OCI-LY7 (cell line): ENCODE results near the gene AKR7A3. TPM values are rescaled to one million over a fixed set of nuclear protein-coding genes. Genes with fewer than 3 reads are reported as not detected.

Source experiments
- BruUV-seq: library from RNA; stranded (reverse); fragments of 400-500 nt; replicated peaks from 2 replicates; lab custom pipeline; 2021; lab: Mats Ljungman, UMichigan
- CTCF ChIA-PET: fragments of 300-600 bp; sonication (Branson Sonifier 250); formaldehyde crosslinking; loops from one replicate; lab custom pipeline; 2022; ENCODE audit warnings: antibody characterized with exemption; ENCODE audit not compliant: unreplicated experiment; lab: Charles Lee
- POLR2A ChIA-PET: fragments of 300-600 bp; sonication (Branson Sonifier 250); formaldehyde crosslinking; loops from one replicate; lab custom pipeline; 2022; ENCODE audit warnings: antibody characterized with exemption; lab: Charles Lee
- DNase-seq: peaks from one replicate; pipeline ENCODE4 v3.0.0-alpha.2; 2015; ENCODE audit warnings: low spot score
- H2AFZ ChIP-seq: fragments of 200-600 bp; sonication (generic), shearing (Covaris generic); 2 replicates; pipeline ENCODE4 v1.6.1; 2014; ENCODE audit warnings: mild to moderate bottlenecking, antibody characterized with exemption, low read length, moderate library complexity
- H3K27ac ChIP-seq: fragments of 200-600 bp; sonication (generic); 2 replicates; pipeline ENCODE4 v1.5.1; 2014; ENCODE audit warnings: mixed run types, low read depth, mild to moderate bottlenecking, moderate library complexity, low read length, inconsistent platforms; ENCODE audit not compliant: poor library complexity, severe bottlenecking
- H3K36me3 ChIP-seq: fragments of 200-600 bp; sonication (generic); 2 replicates; pipeline ENCODE4 v1.6.1; 2014; ENCODE audit warnings: mild to moderate bottlenecking, antibody characterized with exemption, low read length, moderate library complexity, mixed read lengths; ENCODE audit not compliant: insufficient read depth
- H3K4me1 ChIP-seq: fragments of 200-600 bp; sonication (generic); 2 replicates; pipeline ENCODE4 v1.5.1; 2014; ENCODE audit warnings: mild to moderate bottlenecking, low read length; ENCODE audit not compliant: insufficient read depth, poor library complexity, severe bottlenecking
- H3K4me2 ChIP-seq: fragments of 200-600 bp; sonication (generic); 2 replicates; pipeline ENCODE4 v1.6.1; 2014; ENCODE audit warnings: mild to moderate bottlenecking, low read length
- H3K4me3 ChIP-seq: fragments of 200-600 bp; sonication (generic); 2 replicates; pipeline ENCODE4 v1.5.1; 2014; ENCODE audit warnings: mild to moderate bottlenecking, low read depth, low read length; ENCODE audit not compliant: poor library complexity, severe bottlenecking
- H3K79me2 ChIP-seq: fragments of 200-600 bp; sonication (generic); 2 replicates; pipeline ENCODE4 v1.6.1; 2016; ENCODE audit warnings: low read depth, mild to moderate bottlenecking, low read length, moderate library complexity, mixed read lengths; ENCODE audit not compliant: insufficient read depth
- H3K9me2 ChIP-seq: fragments of 200-600 bp; sonication (generic); 2 replicates; pipeline ENCODE4 v1.6.1; 2016; ENCODE audit warnings: mild to moderate bottlenecking, low read length, mixed read lengths; ENCODE audit not compliant: insufficient read depth
- H3K9me3 ChIP-seq: fragments of 200-600 bp; sonication (generic); 2 replicates; pipeline ENCODE4 v1.6.1; 2014; ENCODE audit warnings: mild to moderate bottlenecking, mixed run types, low read length, mixed read lengths
- H4K20me1 ChIP-seq: fragments of 200-600 bp; sonication (generic); 2 replicates; pipeline ENCODE4 v1.6.1; 2014; ENCODE audit warnings: mild to moderate bottlenecking, antibody characterized with exemption, low read length, moderate library complexity, mixed read lengths; ENCODE audit not compliant: insufficient read depth
- CTCF ChIP-seq: fragments of 200-600 bp; sonication (generic); conservative IDR thresholded peaks from 2 replicates; pipeline ENCODE4 v1.5.1; 2014; ENCODE audit warnings: mild to moderate bottlenecking, antibody characterized with exemption, low read length, moderate library complexity, mixed read lengths
- EZH2phosphoT487 ChIP-seq: fragments of 200-600 bp; sonication (generic); IDR thresholded peaks from 2 replicates; pipeline ENCODE4 v1.6.1; 2018; ENCODE audit warnings: low read depth, borderline replicate concordance, mild to moderate bottlenecking, mixed run types, antibody characterized with exemption, low read length, moderate library complexity, mixed read lengths
- intact Hi-C: fragments of 100-400 bp; cut with micrococcal nuclease; formaldehyde crosslinking; loops from one replicate; pipeline ENCODE4 v1.10.0; 2022; ENCODE audit not compliant: unreplicated experiment
- total RNA-seq, 2 experiments: library from RNA; depleted of rRNA in 1 of 2; stranded (reverse); fragments of >200 nt in 1 of 2; shearing (Covaris generic) in 1 of 2; gene quantifications; 2 replicates each; pipeline ENCODE4 v1.2.3, GENCODE V29; 2014 to 2022

The AKR7A3 gene
- total RNA-seq, 2 experiments from 2014 or later: 1.2 to 2.6 TPM

GRCh38 chr1:19327301-19327700 lies 38.7 kb upstream of the AKR7A3 start:
- Histone ChIP-seq H3K9me3 (no peaks in the 10 kb centered on the region), H3K36me3 (peaks cover 14% of the 10 kb centered on the region), H3K79me2 (no peaks in the 10 kb centered on the region), H3K27ac (no peak overlapping the region), H3K4me3 (no peak overlapping the region), H3K4me1 (no peaks in the 10 kb centered on the region), H3K4me2 (no peak overlapping the region), H3K9me2 (no peaks in the 10 kb centered on the region), H4K20me1 (no peaks in the 10 kb centered on the region), H2AFZ (no peak overlapping the region)
- intact Hi-C loops: no loop called here
- ChIA-PET CTCF (no interaction called here), POLR2A (no interaction called here)
- TF ChIP-seq EZH2phosphoT487 (no peak), CTCF (no peak)
- DNase-seq: no peak
- BruUV-seq: no TSS peak

- BruUV-seq: no TSS peak
- no peaks in the 10 kb centered on the region for H4K20me1 ChIP-seq
- H2AFZ ChIP-seq: no peak overlapping the region
- H3K27ac ChIP-seq: no peak overlapping the region
- CTCF ChIA-PET: no interaction called here
- POLR2A ChIA-PET: no interaction called here
- peaks cover 14% of the 10 kb centered on the region for H3K36me3 ChIP-seq
- H3K79me2 ChIP-seq: no peaks in the 10 kb centered on the region
- H3K9me3 ChIP-seq: no peaks in the 10 kb centered on the region
- intact Hi-C loops: no loop called here
- H3K9me2 ChIP-seq: no peaks in the 10 kb centered on the region
- no peaks in the 10 kb centered on the region for H3K4me1 ChIP-seq
- H3K4me2 ChIP-seq: no peak overlapping the region
- DNase-seq: no peak
- no peak for TF ChIP-seq CTCF
- TF ChIP-seq EZH2phosphoT487: no peak
- H3K4me3 ChIP-seq: no peak overlapping the region
These were observed 38.1 kb upstream of the AKR7A3 start for GRCh38 chr1:19326748-19327065.

DNA sequence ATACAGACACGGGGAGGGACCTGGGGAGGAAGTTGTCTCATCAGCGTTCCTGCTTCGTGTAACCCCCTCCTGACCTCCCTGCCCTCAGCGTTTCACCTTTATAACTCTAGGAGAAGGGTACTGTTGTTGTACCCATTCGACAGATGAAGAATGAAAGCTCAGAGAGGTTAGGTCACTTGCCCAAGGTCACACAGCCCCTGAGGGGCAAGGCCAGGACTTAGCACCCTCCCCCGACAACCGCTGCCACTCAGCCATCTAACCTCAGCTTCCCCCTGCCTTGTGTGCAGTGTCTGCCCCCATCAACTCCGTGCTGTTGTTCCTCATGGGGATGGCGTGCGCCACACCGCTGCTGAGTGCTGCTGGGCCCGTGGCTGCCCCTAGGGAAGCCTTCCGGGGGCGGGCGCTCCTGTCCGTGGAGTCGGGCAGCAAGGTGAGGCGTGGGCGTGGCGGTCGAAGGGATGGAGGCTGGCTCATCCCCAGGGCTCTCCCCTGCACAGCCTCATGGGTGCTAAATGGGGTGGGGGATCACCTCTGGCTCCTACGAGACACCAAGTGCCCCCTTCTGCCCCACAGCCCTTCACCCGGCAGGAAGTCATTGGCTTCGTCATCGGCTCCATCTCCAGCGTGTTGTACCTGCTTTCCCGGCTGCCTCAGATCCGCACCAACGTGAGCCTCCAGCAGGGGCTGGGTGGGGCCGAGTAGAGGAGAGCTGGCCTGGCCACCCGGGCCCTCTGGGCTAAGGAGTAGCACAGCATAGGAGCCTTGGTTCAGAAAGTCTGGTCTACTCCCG lies 37.6 kb upstream of the AKR7A3 start:
- TF ChIP-seq CTCF (no peak), EZH2phosphoT487 (no peak)
- no peaks in the 10 kb centered on the region for H4K20me1 ChIP-seq
- intact Hi-C loops: no loop called here
- BruUV-seq: no TSS peak
- no peaks in the 10 kb centered on the region for H3K9me2 ChIP-seq
- H3K27ac ChIP-seq: no peak overlapping the region
- H3K9me3 ChIP-seq: no peaks in the 10 kb centered on the region
- DNase-seq: no peak
- no peaks in the 10 kb centered on the region for H3K4me1 ChIP-seq
- no peak overlapping the region for H2AFZ ChIP-seq
- H3K79me2 ChIP-seq: no peaks in the 10 kb centered on the region
- no peak overlapping the region for H3K4me2 ChIP-seq
- H3K4me3 ChIP-seq: no peak overlapping the region
- CTCF ChIA-PET: no interaction called here
- POLR2A ChIA-PET: no interaction called here
- peaks cover 14% of the 10 kb centered on the region for H3K36me3 ChIP-seq
